ENCODE results near the gene ARHGAP15. TPM values are rescaled to one million over a fixed set of nuclear protein-coding genes. Genes with fewer than 3 reads are reported as not detected.

ARHGAP15 gene
- total and polyA plus RNA-seq, 2 experiments from 2014 or later: 0.26 TPM; not detected in 1

DNA sequence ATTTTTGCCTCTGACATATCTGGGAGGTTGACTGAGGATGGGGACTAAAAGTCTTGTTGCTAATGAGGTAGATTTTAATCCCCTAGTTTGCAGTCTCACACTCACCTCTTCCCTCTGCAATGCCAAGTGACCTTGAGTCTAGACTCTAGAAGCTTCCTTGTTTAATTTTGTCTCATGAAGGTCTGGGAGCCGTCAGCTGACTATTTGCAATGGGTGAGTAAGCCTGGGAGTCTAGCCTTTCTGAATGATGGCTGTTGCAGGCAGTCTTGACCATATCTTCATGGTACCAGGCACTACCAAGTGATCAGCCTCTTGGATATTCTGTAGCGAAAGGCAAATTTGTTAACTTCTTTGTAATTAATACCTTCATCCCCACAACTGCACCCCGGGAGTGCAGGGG lies 61.2 kb downstream of the ARHGAP15 start (continued):
- TF ChIP-seq, protein P1, sequence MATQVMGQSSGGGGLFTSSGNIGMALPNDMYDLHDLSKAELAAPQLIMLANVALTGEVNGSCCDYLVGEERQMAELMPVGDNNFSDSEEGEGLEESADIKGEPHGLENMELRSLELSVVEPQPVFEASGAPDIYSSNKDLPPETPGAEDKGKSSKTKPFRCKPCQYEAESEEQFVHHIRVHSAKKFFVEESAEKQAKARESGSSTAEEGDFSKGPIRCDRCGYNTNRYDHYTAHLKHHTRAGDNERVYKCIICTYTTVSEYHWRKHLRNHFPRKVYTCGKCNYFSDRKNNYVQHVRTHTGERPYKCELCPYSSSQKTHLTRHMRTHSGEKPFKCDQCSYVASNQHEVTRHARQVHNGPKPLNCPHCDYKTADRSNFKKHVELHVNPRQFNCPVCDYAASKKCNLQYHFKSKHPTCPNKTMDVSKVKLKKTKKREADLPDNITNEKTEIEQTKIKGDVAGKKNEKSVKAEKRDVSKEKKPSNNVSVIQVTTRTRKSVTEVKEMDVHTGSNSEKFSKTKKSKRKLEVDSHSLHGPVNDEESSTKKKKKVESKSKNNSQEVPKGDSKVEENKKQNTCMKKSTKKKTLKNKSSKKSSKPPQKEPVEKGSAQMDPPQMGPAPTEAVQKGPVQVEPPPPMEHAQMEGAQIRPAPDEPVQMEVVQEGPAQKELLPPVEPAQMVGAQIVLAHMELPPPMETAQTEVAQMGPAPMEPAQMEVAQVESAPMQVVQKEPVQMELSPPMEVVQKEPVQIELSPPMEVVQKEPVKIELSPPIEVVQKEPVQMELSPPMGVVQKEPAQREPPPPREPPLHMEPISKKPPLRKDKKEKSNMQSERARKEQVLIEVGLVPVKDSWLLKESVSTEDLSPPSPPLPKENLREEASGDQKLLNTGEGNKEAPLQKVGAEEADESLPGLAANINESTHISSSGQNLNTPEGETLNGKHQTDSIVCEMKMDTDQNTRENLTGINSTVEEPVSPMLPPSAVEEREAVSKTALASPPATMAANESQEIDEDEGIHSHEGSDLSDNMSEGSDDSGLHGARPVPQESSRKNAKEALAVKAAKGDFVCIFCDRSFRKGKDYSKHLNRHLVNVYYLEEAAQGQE (IDR thresholded peaks at IDR 0.05; ENCODE audit: unreplicated experiment): no peak
- TF ChIP-seq, protein P2, sequence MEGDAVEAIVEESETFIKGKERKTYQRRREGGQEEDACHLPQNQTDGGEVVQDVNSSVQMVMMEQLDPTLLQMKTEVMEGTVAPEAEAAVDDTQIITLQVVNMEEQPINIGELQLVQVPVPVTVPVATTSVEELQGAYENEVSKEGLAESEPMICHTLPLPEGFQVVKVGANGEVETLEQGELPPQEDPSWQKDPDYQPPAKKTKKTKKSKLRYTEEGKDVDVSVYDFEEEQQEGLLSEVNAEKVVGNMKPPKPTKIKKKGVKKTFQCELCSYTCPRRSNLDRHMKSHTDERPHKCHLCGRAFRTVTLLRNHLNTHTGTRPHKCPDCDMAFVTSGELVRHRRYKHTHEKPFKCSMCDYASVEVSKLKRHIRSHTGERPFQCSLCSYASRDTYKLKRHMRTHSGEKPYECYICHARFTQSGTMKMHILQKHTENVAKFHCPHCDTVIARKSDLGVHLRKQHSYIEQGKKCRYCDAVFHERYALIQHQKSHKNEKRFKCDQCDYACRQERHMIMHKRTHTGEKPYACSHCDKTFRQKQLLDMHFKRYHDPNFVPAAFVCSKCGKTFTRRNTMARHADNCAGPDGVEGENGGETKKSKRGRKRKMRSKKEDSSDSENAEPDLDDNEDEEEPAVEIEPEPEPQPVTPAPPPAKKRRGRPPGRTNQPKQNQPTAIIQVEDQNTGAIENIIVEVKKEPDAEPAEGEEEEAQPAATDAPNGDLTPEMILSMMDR (conservative IDR thresholded peaks at IDR 0.05; ENCODE audit: low read depth in 2 of 2): no peak

DNA sequence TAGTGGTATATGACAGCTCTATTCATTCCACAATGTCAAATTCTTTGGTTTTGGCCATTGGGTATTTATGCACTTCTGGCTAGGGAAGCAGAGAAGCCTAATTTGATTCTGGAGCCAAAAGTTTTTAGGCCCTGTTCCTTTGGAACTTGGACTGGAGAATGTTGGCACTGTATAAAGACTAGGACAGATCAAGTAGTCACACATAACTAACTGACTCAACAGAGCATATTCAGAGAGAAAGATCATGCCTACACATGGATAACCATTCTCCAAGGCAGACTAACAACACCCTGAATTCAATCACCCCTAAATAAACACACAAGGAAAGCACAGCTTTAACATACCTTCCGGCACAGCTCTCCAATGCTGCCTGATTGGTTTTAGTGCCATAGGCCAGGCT lies 62.9 kb downstream of the ARHGAP15 start:
- ATAC-seq: no peak
- H3F3A ChIP-seq (replicated peaks; ENCODE audit: low read depth): no peaks in the 10 kb centered on the region
- no peak for TF ChIP-seq JUNB (IDR thresholded peaks at IDR 0.05; ENCODE audit: unreplicated experiment)
- no peak for TF ChIP-seq POLR2AphosphoS5 (IDR thresholded peaks at IDR 0.05; ENCODE audit: low read depth)
- TF ChIP-seq, protein P1 (IDR thresholded peaks at IDR 0.05; ENCODE audit: unreplicated experiment): no peak
- no peak for TF ChIP-seq NANOG (IDR thresholded peaks at IDR 0.05; ENCODE audit: borderline replicate concordance)
- TF ChIP-seq, protein P3, sequence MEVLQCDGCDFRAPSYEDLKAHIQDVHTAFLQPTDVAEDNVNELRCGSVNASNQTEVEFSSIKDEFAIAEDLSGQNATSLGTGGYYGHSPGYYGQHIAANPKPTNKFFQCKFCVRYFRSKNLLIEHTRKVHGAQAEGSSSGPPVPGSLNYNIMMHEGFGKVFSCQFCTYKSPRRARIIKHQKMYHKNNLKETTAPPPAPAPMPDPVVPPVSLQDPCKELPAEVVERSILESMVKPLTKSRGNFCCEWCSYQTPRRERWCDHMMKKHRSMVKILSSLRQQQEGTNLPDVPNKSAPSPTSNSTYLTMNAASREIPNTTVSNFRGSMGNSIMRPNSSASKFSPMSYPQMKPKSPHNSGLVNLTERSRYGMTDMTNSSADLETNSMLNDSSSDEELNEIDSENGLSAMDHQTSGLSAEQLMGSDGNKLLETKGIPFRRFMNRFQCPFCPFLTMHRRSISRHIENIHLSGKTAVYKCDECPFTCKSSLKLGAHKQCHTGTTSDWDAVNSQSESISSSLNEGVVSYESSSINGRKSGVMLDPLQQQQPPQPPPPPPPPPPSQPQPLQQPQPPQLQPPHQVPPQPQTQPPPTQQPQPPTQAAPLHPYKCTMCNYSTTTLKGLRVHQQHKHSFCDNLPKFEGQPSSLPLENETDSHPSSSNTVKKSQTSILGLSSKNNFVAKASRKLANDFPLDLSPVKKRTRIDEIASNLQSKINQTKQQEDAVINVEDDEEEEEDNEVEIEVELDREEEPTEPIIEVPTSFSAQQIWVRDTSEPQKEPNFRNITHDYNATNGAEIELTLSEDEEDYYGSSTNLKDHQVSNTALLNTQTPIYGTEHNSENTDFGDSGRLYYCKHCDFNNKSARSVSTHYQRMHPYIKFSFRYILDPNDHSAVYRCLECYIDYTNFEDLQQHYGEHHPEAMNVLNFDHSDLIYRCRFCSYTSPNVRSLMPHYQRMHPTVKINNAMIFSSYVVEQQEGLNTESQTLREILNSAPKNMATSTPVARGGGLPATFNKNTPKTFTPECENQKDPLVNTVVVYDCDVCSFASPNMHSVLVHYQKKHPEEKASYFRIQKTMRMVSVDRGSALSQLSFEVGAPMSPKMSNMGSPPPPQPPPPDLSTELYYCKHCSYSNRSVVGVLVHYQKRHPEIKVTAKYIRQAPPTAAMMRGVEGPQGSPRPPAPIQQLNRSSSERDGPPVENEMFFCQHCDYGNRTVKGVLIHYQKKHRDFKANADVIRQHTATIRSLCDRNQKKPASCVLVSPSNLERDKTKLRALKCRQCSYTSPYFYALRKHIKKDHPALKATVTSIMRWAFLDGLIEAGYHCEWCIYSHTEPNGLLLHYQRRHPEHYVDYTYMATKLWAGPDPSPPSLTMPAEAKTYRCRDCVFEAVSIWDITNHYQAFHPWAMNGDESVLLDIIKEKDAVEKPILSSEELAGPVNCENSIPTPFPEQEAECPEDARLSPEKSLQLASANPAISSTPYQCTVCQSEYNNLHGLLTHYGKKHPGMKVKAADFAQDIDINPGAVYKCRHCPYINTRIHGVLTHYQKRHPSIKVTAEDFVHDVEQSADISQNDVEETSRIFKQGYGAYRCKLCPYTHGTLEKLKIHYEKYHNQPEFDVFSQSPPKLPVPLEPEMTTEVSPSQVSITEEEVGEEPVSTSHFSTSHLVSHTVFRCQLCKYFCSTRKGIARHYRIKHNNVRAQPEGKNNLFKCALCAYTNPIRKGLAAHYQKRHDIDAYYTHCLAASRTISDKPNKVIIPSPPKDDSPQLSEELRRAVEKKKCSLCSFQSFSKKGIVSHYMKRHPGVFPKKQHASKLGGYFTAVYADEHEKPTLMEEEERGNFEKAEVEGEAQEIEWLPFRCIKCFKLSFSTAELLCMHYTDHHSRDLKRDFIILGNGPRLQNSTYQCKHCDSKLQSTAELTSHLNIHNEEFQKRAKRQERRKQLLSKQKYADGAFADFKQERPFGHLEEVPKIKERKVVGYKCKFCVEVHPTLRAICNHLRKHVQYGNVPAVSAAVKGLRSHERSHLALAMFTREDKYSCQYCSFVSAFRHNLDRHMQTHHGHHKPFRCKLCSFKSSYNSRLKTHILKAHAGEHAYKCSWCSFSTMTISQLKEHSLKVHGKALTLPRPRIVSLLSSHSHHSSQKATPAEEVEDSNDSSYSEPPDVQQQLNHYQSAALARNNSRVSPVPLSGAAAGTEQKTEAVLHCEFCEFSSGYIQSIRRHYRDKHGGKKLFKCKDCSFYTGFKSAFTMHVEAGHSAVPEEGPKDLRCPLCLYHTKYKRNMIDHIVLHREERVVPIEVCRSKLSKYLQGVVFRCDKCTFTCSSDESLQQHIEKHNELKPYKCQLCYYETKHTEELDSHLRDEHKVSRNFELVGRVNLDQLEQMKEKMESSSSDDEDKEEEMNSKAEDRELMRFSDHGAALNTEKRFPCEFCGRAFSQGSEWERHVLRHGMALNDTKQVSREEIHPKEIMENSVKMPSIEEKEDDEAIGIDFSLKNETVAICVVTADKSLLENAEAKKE (CRISPR knock-in tag; IDR thresholded peaks at IDR 0.05): no peak
- no peak for TF ChIP-seq STAT1 (IDR thresholded peaks at IDR 0.05; ENCODE audit: unreplicated experiment)
- TF ChIP-seq EZH2phosphoT487 (IDR thresholded peaks at IDR 0.05; ENCODE audit: unreplicated experiment): no peak
- TF ChIP-seq ZNF114 (CRISPR knock-in tag; IDR thresholded peaks at IDR 0.05): no peak

More for the DNA sequence above, 62.9 kb downstream of the ARHGAP15 start:
- Histone ChIP-seq H3K4me2 (no peak overlapping the region), H3K79me2 (replicated peaks; ENCODE audit: insufficient read depth) (no peaks in the 10 kb centered on the region), H3K27ac (ENCODE audit: low read depth) (no peak overlapping the region), H2AFZ (no peak overlapping the region), H4K20me1 (replicated peaks; ENCODE audit: insufficient read depth) (no peaks in the 10 kb centered on the region), H3K4me3 (no peak overlapping the region), H3K27me3 (ENCODE audit: insufficient read depth) (no peaks in the 10 kb centered on the region), H3K36me3 (ENCODE audit: insufficient read depth) (no peaks in the 10 kb centered on the region), H3K4me1 (ENCODE audit: insufficient read depth) (no peaks in the 10 kb centered on the region), H3K9me2 (ENCODE audit: insufficient read depth) (no peaks in the 10 kb centered on the region)
- Mint-ChIP-seq H3K27ac (no peak overlapping the region), H3K9me3 (no peaks in the 10 kb centered on the region), H3K4me3 (no peak overlapping the region), H3K27me3 (ENCODE audit: insufficient read depth, low read depth, poor library complexity) (no peaks in the 10 kb centered on the region), H3K36me3 (ENCODE audit: low read depth) (no peaks in the 10 kb centered on the region), H3K4me1 (no peaks in the 10 kb centered on the region)
- DNase-seq (ENCODE audit: low spot score): no peak

Data from GM23338 (cell line).